Fibroblast of the conjunctiva (primary cell): ENCODE data around the gene RBL1.
A peak's percentile ranks its signal among the peaks of the same experiment; 100 is the strongest.
"Not testable (repeated sequence)": the region's sequence is repeated elsewhere in the genome, so short reads cannot be mapped to it uniquely, and the experiment has no call there.

Source experiments
- DNase-seq: peaks from one replicate; pipeline ENCODE4 v3.0.0-alpha.2; 2010; ENCODE audit warnings: low read depth

The RBL1 gene

GRCh38 chr20:36992802-36993334 is 102.9 kb downstream of the RBL1 start:
- no peak for DNase-seq

- no peak for DNase-seq
Measured at GRCh38 chr20:36991703-36992102, 104.1 kb downstream of the RBL1 start.

DNA sequence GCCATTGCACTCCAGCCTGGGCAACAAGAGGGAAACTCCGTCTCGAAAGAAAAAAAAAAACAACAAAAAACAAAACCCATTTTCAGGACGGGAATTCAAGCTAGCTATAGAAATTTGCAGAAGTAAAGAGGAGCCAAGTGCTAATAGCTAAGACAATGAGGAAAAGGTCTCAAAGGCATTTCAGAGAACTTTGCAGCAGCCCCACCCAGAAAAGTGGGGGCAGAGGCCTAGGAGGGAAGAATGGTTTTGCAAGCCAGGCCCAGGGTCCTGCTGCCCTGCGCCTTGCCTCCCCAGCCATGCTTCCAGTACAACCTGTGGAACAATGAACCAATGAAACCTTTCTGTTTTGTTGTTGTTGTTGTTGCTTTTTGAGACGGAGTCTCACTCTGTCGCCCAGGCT is 106.0 kb downstream of the RBL1 start:
- no peak for DNase-seq

GRCh38 chr20:36988494-36988966 is 107.3 kb downstream of the RBL1 start:
- DNase-seq: no peak

DNA sequence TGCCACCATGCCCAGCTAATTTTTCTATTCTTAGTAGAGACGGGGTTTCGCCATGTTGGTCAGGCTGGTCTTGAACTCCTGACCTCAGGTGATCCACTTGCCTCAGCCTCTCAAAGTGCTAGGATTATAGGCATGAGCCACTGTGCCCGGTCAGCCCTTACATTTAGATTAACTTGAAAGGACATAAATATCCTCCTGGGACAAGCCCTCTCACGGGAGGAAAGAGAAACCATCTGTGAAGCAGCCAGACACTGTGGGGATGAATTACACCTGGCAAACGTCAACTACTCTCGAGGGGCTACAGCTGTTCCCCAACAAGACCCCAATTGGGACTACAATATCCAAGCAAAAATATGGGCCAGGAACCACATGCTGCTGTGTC is 111.5 kb downstream of the RBL1 start:
- no peak for DNase-seq

DNA sequence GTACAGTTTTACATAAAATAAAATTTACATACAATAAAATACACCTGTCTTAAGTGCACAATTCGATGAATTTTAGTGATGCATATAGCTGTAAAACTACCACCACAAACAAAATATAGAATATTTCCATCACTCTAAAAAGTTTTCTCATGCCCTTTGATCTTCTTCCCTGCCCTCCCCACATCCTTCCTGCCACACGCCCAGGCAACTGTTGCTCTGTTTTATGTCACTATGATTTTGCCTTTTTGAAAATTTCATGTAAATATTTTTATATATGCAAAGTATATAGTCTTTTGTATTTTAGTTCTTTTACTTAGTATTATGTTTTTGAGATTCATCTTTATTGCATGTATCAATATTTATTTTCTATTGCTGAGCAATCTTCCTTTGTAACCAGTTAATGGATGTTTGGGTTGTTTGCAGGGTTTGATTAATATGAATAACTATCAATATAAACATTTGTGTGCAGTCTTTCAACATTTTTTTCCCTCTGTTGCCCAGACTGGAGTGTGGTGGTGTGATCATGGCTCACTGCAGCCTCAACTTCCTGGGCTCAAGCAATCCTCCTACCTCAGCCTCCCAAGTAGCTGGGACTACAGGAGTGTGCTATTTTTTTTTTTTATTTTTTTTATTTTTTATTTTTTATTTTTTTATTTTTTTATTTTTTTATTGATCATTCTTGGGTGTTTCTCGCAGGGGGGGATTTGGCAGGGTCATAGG is 120.5 kb downstream of the RBL1 start:
- no peak for DNase-seq

DNA sequence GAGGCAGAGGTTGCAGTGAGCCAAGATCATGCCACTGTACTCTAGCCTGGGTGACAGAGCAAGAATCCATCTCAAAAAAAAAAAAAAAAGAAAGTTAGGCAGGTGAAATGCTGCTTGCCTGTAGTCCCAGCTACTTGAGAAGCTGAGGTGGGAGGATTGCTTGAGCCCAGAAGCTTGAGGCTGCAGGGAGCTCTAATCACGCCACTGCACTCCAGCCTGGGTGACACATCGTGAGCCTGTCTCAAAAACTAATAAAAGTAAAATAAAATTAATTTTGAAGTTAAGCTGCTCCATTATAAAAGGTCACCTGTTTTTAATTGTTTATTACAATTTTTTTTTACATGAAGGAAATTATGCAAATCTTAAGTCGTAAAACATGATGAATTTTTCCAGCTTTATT is 121.1 kb downstream of the RBL1 start:
- DNase-seq: no peak

DNA sequence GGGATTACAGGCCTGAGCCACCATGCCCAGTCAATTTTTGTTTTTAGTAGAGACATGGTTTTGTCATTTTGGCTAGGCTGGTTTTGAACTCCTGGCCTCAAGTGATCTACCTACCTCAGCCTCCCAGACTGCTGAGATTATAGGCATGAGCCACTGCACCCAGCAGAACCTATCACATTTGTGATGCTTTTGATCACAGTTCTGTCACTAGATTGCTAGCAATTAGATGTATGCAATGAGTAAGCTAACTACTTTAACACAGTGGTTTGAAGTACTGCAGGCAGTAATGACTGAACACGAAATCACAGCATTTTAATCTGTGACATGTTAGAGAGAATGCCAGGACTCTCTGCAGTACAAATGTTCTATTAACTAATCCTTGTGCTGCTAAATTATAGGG is 124.7 kb downstream of the RBL1 start:
- no peak for DNase-seq

DNA sequence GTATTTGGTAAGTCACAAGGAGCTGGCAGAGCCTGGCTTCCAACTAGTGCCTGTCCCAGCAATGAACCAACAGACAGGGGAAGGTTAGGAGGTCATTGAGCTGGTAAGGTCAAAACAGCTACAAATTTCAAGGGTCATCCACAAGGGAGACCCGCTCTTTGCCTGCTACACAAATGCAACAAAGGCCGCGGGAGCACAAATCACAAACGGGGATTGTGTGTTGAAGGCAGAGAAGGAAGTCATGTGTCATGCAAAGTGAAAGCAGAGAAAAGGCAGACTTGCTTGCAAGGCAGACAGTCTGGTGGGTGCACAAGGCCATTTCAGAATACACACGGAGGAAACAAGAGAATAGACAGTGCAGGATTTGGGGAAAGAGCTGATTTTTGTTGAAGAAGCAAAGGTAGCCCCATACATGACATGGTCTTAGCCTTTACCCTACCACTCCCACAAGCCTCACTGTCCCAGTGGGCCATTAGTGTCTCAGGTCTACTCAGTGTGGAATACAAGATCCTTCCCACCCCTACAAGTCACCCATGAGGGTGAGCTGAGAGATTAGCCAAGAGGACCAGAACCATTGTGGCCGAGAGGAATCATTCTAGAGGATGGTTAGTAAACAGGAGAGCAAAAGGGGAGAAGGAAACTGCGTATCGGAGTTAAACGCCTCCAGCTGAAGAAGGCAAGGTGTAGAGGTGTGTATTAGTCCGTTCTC is 126.2 kb downstream of the RBL1 start:
- no peak for DNase-seq

DNA sequence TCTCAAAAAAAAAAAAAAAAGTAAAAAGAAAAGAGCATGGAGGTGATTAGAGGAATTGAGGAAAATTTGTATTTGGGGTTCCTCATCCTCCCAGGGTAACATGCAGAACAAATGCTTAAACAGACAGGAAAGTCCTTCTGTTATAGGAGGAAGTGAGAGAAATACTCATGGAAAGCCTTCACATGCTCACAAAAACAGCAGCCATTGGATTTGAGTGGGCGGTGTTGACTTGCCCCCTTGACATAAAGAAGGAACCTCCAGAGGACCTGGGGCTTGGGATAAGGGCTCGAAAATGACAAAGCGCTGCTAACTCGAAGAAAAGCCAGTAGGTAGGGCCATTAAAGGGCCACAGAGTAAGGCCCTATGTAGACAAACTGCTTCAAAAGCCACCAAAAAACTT is 126.7 kb downstream of the RBL1 start:
- DNase-seq: no peak

DNA sequence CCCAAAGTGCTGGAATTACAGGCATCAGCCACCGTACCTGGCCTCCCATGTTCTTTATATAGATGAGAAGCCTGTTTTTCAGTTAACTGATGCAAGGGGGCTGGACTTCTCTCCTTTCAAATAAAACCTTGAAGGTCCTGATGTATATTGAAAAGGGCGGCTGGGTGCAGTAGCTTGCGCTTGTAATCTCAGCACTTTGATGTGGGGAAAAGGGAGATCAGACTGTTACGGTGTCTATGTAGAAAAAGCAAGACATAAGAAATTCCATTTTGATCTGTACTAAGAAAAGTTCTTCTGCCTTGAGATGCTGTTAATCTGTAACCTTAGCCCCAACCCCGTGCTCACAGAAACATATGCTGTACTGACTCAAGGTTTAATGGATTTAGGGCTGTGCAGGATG is 128.2 kb downstream of the RBL1 start:
- no peak for DNase-seq

GRCh38 chr20:36966965-36967364 is 128.8 kb downstream of the RBL1 start:
- not testable (repeated sequence) for DNase-seq

GRCh38 chr20:36962354-36962941 is 133.3 kb downstream of the RBL1 start:
- DNase-seq: not testable (repeated sequence)

GRCh38 chr20:36959242-36959641 is 136.6 kb downstream of the RBL1 start:
- no peak for DNase-seq

DNA sequence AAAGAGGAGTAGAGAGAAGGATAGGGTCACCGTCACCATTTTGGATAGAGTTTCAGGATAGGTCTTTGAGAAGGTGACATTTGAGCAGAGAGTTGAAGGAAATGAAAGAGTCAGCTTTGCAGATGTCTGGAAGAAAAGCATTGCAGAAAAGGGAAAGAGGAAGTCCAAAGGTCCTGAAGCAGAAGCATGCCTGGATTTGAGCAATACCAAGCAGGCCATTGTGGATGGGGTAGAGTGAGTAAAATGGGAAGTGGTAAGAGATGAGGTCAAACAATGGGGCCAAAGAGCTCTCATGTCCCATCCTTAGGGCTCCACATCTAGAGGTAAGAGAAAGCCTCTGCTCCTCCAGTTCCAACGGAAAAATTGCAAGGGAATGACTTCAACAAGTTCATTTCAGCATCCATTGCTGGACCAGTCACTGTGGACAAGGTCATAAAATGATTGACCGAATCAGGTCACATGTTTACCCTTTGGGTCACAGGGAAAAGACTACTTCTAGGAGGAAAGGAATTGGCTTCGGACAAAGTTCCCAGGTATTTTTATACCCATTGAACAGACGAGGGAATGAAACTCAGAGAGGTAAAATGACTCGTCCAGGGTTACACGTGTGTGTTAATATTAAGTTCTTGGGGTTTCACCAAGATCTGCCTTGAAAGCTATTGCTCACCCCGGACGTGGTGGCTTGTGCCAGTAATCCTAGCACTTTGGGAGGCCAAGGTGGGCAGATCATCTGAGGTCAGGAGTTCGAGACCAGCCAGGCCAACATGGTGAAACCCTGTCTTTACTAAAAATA is 137.7 kb downstream of the RBL1 start:
- DNase-seq: no peak

DNA sequence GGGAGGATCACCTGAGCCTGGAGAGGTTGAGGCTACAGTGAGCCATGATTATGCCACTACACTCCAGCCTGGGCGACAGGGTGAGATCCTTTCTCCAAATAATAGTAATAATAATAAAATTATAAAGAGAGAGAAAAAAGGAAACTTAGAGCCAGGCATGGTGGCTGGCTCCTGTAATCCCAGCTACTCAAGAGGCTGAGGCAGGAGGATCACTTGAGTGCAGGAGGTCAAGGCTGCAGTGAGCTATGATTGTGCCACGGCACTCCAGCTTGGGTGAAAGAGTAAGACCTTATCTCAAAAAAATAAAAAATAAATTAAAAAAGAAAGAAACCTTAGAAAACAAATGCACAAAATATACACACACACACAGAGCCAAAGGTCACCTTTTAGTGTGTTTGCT is 139.1 kb downstream of the RBL1 start:
- no peak for DNase-seq

DNA sequence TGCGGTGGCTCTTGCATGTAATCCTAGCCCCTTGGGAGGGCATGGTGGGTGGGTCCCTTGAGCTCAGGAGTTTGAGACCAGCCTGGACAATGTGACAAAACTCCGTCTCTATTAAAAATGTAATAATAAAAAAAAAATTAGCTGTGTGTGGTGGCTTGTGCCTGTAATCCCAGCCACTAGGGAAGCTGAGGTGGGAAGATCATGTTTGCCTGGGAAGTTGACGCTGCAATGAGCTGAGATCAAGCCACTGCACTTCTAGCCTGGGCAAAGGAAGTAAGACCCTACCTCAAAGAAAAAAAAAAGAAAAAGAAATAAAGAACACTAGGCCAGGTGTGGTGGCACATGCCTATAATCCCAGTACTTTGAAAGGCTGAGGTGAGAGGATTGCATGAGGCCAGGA is 139.8 kb downstream of the RBL1 start:
- DNase-seq: no peak

GRCh38 chr20:36951979-36952738 is 143.6 kb downstream of the RBL1 start:
- DNase-seq: no peak

- DNase-seq: peak; percentile 99
Measured at GRCh38 chr20:36951198-36951978, 144.4 kb downstream of the RBL1 start, which contains the start of gene SAMHD1. Gene SAMHD1 (minus strand): TSS chr20:36951708. CDS start chr20:36951643, 65 bp downstream.

DNA sequence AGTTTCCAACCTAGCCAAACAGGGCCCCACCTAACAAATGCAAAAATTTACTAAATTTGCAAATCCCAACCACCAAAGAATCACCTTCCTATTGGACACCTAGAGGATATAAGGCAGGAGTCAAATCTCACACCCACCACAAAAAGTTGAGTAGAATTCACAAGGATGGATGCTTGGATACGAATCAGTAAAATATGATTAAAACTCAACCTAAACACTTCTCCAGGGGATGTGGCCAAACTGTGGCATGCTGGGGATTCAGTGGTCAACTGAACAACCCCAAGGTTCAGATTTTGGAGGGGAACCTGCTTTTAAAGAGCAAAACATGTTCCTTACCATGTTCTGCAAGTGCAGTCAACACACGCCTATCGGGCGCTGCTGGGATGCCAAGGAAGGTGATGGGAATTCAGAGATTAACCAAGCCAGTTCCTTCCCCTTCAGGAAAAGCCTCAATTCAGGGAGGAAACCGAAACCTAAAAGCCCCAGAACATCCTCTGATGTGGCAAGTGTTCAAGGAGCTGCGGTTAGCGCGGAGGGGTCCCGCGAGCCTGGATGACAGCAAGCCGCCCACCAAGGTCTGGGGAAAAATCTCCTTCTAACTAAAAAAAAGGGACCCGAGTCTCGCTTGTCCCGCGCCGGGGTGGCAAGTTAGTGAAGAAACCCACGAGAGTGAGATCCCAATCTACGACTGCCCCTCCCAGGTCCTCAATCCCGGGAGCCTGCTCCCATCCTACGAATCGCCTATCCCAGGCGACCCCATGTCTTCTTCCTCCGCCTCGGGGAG is 145.2 kb downstream of the RBL1 start:
- no peak for DNase-seq
